BE2C (cell line): ENCODE measurements around the gene UGT1A5.

ENCODE experiments used
- DNase-seq: peaks from one replicate; pipeline ENCODE4 v3.0.0-alpha.2; 2020
- H3K27me3 ChIP-seq: fragments of 250-450 bp; sonication (Bioruptor Pico); 2 replicates; pipeline ENCODE4 v1.5.1; 2020; ENCODE audit warnings: mild to moderate bottlenecking
- H3K36me3 ChIP-seq: fragments of 250-450 bp; sonication (Bioruptor Pico); 2 replicates; pipeline ENCODE4 v1.5.1; 2020; ENCODE audit warnings: mild to moderate bottlenecking
- H3K4me1 ChIP-seq: fragments of 250-450 bp; sonication (Bioruptor Pico); 2 replicates; pipeline ENCODE4 v1.5.1; 2020
- H3K4me3 ChIP-seq: 2 replicates; pipeline ENCODE4 v1.5.1; 2011; ENCODE audit warnings: low read depth, low read length
- H3K9me3 ChIP-seq: fragments of 250-450 bp; sonication (Bioruptor Pico); 2 replicates; pipeline ENCODE4 v1.5.1; 2020
- CTCF ChIP-seq: IDR thresholded peaks from 2 replicates; pipeline ENCODE4 v1.5.1; 2012; ENCODE audit warnings: mild to moderate bottlenecking, low read depth, low read length

Gene UGT1A5

GRCh38 chr2:233766416-233766815, 53.7 kb downstream of the UGT1A5 start:
- H3K27me3 ChIP-seq: peaks cover 33% of the 10 kb centered on the region
- no peak for DNase-seq
- H3K9me3 ChIP-seq: no peaks in the 10 kb centered on the region
- no peak overlapping the region for H3K4me3 ChIP-seq
- H3K4me1 ChIP-seq: no peaks in the 10 kb centered on the region
- H3K36me3 ChIP-seq: no peaks in the 10 kb centered on the region
- no peak for TF ChIP-seq CTCF

DNA sequence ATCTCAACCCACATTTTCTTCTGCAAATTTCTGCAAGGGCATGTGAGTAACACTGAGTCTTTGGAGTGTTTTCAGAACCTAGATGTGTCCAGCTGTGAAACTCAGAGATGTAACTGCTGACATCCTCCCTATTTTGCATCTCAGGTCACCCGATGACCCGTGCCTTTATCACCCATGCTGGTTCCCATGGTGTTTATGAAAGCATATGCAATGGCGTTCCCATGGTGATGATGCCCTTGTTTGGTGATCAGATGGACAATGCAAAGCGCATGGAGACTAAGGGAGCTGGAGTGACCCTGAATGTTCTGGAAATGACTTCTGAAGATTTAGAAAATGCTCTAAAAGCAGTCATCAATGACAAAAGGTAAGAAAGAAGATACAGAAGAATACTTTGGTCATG, 55.4 kb downstream of the UGT1A5 start:
- no peaks in the 10 kb centered on the region for H3K36me3 ChIP-seq
- H3K27me3 ChIP-seq: peaks cover 31% of the 10 kb centered on the region
- no peaks in the 10 kb centered on the region for H3K4me1 ChIP-seq
- H3K4me3 ChIP-seq: no peak overlapping the region
- DNase-seq: no peak
- no peak for TF ChIP-seq CTCF
- H3K9me3 ChIP-seq: no peaks in the 10 kb centered on the region

- no peaks in the 10 kb centered on the region for H3K36me3 ChIP-seq
- no peak overlapping the region for H3K4me3 ChIP-seq
- DNase-seq: no peak
- no peaks in the 10 kb centered on the region for H3K9me3 ChIP-seq
- peaks cover 23% of the 10 kb centered on the region for H3K27me3 ChIP-seq
- no peak for TF ChIP-seq CTCF
- no peaks in the 10 kb centered on the region for H3K4me1 ChIP-seq
These were observed 56.6 kb downstream of the UGT1A5 start for GRCh38 chr2:233769260-233769659.

DNA sequence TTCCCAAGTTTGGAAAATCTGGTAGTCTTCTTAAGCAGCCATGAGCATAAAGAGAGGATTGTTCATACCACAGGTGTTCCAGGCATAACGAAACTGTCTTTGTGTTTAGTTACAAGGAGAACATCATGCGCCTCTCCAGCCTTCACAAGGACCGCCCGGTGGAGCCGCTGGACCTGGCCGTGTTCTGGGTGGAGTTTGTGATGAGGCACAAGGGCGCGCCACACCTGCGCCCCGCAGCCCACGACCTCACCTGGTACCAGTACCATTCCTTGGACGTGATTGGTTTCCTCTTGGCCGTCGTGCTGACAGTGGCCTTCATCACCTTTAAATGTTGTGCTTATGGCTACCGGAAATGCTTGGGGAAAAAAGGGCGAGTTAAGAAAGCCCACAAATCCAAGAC, 59.4 kb downstream of the UGT1A5 start:
- DNase-seq: no peak
- Histone ChIP-seq H3K4me1 (no peaks in the 10 kb centered on the region), H3K36me3 (no peaks in the 10 kb centered on the region), H3K4me3 (no peak overlapping the region), H3K27me3 (peaks cover 20% of the 10 kb centered on the region), H3K9me3 (no peaks in the 10 kb centered on the region)
- TF ChIP-seq CTCF: no peak

DNA sequence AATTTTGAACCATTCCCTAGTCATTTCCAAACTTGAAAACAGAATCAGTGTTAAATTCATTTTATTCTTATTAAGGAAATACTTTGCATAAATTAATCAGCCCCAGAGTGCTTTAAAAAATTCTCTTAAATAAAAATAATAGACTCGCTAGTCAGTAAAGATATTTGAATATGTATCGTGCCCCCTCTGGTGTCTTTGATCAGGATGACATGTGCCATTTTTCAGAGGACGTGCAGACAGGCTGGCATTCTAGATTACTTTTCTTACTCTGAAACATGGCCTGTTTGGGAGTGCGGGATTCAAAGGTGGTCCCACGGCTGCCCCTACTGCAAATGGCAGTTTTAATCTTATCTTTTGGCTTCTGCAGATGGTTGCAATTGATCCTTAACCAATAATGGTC, 59.9 kb downstream of the UGT1A5 start:
- Histone ChIP-seq H3K4me3 (no peak overlapping the region), H3K27me3 (peaks cover 17% of the 10 kb centered on the region), H3K4me1 (no peaks in the 10 kb centered on the region), H3K9me3 (no peaks in the 10 kb centered on the region), H3K36me3 (no peaks in the 10 kb centered on the region)
- no peak for TF ChIP-seq CTCF
- DNase-seq: no peak

GRCh38 chr2:233773854-233774253, 61.1 kb downstream of the UGT1A5 start:
- no peaks in the 10 kb centered on the region for H3K4me1 ChIP-seq
- H3K36me3 ChIP-seq: no peaks in the 10 kb centered on the region
- no peak for DNase-seq
- no peaks in the 10 kb centered on the region for H3K9me3 ChIP-seq
- H3K27me3 ChIP-seq: peaks cover 11% of the 10 kb centered on the region
- H3K4me3 ChIP-seq: no peak overlapping the region
- TF ChIP-seq CTCF: no peak
